ENCODE results near the gene PGAP1.
"Not testable (repeated sequence)": the region's sequence is repeated elsewhere in the genome, so short reads cannot be mapped to it uniquely, and the experiment has no call there.

PGAP1 gene

GRCh38 chr2:196951973-196952372, 25.5 kb upstream of the PGAP1 start:
- no peak for DNase-seq

GRCh38 chr2:196949116-196949515, 22.6 kb upstream of the PGAP1 start:
- DNase-seq, result no peak

DNA sequence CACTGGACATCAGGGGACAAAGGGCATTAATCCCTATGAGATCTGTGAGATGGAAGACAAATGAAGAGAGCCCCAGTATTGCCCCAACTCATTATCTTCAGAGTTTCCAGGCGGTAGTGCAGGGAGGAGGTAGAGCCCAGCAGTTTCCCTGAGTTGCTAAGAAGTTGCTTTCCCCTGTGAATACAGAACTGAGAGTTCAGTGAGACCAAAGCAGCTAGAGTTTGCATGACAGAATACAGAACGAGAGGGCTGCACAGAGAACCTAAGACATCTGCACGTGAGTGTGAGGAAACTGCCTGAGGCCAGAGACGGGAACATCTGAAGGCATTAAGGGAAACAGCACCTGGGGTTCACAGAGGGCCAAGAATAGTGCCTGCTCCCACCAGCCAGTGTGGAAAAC, 18.1 kb upstream of the PGAP1 start:
- DNase-seq, result no peak

DNA sequence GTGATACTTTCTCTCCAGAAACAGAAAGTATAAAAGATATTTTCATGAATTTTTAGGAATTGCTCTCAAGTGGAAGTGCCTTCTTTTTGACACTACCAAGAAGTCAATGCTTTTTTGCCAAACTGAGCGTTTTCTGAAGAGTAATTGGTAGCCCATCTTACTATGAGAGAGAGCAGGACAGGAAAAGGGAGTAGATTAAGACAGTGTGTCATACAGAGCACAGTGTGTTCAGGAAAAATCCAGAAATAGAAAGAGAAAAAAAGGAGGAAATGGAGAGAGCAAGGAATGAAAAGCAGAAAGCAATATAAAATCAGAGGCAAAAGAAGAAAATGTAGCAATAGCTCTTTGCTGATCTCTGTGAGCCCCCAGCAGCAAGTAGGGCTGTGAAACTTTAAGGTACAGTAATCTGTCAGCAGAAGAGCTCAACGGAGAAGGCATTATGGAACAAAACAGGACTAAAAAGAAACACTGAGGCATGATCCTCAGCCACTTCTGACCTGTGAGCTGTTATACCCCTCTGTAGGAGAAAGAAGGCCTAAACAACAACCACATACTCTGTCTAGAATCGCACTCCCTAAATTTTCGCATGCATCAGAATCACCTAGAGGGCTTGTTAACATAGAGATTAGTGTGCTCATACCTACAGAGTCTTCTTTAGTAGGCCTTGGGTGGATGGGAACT, 15.0 kb upstream of the PGAP1 start:
- no peak for DNase-seq

GRCh38 chr2:196939371-196939770, 12.9 kb upstream of the PGAP1 start:
- no peak for DNase-seq

DNA sequence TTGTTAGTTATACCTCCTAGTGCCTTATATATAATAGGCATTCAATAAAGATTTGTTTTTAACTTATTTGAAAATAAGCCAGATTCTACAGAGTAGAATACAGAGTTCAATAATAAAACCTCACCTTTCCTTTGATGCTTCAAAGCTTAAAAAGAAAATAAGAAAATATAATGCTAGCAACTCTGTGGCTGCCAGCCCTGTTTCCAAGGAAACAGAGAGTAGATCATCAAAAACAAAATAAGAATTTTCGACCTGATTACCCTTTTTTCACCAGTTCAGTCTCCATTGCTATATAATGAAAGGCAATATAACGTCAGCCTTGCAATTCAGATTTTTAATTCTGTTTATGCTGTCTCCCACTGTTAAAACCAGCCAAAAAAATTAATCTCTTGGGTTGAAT, 8.9 kb upstream of the PGAP1 start:
- no peak for DNase-seq

DNA sequence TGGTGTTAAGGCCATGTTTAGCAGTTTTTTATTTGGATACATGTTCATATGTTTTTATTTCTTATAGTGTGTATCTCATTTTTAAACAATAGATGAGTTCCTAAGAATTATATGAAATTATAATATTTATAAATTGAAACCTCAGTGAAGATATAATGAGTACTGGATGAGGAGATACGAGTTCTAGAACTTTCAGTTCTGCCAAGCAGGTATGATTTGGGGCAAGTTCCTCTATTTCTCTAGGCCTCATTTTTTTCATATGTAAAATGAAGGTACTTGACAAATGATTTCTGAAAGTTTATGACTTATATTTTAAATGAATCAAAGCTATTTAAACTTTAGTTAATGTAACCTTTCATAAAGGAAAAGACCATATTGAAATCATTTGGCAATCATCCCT, 8.2 kb upstream of the PGAP1 start:
- DNase-seq, result no peak

GRCh38 chr2:196931555-196931954, 5.0 kb upstream of the PGAP1 start:
- no peak for DNase-seq

- peak in 4 of 5 experiments; percentile 30 to 88 (median 40) for DNase-seq
Measured at GRCh38 chr2:196927376-196928225, 1.1 kb upstream of the PGAP1 start.

GRCh38 chr2:196925768-196926561, 542 bp downstream of the PGAP1 start:
- peak in 2 of 5 experiments; percentile 22 to 41 for DNase-seq

DNA sequence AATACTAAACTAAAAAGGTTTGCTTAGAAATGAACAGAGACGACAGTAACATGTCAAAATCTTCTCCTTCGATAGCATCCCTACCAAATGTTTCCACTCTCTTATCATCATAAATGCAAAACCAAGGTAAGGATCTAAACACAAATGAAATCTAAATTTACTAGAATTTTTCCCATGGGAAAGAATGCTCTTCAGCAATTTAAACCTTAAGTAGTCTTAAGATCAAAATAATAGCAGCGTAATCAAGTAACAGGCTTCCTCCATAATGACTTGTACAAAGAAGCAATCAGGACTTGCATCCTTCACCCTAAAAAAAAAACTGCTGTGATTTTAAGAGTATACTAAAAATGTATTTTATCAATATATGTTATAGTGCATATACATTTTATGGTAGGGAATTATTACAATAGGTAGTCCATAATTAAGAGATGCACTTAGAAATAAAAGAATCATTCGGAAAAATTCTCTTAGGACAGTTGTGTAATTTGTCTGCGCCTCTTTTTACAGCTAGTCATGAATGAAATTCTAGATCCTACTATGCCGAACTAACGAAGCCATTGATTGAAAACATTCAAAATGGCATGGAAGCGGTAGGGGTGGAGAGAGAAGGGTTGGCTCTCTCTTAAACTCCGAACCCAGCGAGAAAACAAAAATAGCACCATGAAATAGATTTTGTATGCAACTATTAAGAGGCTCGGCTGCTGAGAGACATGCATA, 1.3 kb downstream of the PGAP1 start:
- peak in 1 of 5 experiments; percentile 38 for DNase-seq

GRCh38 chr2:196924051-196924450, 2.5 kb downstream of the PGAP1 start:
- DNase-seq, result no peak

DNA sequence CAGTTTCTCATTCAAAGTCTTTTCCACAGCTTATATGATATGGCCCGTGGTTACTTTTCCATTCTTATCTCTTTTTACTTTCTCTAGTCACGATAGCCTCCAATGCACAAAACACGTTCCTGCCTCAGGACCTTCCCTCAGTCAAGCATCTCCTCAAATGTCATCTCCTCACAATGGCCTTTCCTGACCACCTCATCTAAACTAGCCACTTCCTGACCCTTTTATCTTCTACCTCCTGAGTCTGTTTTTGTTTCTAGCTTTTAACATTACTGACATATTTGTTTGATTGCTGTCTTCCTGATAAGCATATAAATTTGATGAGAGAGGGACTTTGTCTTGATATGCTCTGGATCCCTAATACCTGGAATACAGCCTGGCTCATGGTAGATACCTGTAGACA, 7.6 kb downstream of the PGAP1 start:
- DNase-seq, result no peak

DNA sequence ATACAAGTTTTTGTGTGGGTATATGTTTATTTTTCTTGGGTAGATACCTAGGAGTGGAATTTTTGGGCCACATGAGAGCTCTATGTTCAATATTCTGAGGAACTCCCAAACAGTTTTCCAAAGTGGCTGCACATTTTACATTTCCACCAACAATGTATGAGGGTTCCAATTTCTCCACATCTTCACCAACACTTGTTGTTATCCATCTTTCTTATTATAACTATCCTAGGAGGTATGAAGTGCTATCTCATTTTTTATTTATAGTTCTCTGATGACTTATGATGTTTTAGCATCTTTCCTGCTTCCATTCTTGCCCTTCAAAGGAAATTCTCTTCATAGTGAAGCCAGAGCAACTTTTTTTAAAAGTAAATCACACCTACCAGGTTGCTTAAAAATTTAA, 8.7 kb downstream of the PGAP1 start:
- no peak for DNase-seq

DNA sequence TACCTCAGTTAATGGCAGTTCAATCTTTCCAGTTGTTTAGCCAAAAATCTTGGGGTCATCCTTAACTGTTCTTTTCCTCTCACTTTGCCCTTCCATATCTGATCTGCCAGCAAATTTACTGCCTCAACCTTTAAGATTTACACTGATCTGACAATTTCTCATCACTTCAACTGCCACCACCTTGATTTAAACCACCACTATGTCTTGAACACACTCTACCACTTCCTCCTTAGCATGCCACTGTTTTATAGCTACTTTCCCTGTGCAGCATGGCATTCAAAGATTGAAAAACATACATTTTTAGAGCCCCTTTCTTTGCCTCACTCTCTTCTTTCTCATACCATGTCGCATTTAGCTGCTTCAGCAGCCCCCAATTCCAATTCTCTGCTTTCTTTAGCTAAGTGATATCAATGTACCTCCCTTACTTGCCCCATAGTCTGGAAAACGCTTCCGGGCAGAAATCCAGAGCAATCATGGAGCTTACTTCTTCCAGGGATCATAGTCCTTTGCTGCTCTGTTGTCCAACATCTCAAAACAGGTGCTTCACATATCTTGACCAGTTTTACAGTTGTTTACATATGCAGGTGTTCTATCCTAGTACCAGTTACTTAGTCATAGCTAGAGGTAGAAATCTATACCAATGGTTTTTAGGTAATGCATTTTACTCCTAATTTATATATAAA, 10.9 kb downstream of the PGAP1 start:
- DNase-seq, result peak in 1 of 5 experiments; percentile 85

DNA sequence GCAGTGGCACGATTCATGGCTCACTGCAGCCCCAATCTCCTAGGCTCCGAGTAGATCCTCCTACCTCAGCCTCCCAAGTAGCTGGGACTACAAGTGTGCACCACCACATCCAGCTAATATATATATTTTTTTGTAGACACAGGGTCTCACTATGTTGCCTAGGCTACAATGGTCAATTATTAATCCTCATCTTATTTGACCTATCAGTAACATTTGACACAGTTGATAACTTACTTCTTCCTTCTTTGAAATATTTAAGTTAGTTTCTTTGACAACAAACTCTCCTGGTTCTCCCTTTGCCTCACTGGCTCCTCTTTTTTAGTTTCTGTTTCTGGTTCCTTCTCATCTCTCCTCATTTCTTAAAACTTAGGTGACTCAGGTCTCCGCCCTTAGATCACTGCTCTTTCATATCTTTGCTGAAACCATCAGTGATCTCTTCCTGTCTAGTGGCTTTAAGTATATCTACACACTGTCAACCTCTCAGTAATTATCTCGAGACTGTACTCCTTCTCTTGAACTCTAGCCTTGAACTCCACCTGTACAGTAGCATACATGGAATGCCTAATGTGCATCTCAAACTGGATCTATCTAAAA, 11.5 kb downstream of the PGAP1 start:
- DNase-seq, result peak in 2 of 5 experiments; percentile 4 to 92

- no peak for DNase-seq
Measured at GRCh38 chr2:196913691-196914090, 12.8 kb downstream of the PGAP1 start.

DNA sequence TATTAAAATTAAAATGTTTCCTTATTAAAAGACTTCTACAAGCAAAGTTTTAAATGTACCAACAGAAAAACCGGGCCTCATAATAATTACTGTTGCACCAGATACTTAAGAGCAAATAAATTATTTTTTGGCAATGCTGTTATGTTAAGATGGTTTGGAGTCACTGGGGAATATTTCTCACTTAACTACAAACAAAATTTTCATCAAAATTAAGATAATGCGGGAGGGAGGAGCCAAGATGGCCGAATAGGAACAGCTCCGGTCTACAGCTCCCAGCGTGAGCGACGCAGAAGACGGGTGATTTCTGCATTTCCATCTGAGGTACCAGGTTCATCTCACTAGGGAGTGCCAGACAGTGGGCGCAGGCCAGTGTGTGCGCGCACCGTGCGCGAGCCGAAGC, 21.1 kb downstream of the PGAP1 start:
- not testable (repeated sequence) for DNase-seq

GRCh38 chr2:196902828-196903227, 23.7 kb downstream of the PGAP1 start:
- DNase-seq, result no peak

GRCh38 chr2:196900843-196901242, 25.7 kb downstream of the PGAP1 start:
- no peak for DNase-seq

DNA sequence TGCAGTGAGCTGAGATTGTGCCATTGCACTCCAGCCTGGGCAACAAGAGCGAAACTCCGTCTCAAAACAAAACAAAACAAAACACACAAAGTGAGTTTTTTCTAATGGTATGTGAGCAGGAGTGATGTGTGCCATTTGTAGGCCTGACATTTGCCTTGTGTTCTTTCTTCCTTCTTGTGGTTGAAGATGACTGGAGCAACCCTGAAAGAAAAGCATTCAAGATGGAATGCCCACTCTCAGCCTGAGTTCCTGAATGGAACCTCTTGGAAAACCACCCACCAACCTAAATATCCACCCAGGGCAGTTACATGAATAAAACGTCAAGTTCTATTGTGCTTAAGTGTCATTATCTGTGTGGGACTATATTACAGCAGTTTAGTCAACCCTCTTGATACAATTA, 26.5 kb downstream of the PGAP1 start:
- no peak for DNase-seq

DNA sequence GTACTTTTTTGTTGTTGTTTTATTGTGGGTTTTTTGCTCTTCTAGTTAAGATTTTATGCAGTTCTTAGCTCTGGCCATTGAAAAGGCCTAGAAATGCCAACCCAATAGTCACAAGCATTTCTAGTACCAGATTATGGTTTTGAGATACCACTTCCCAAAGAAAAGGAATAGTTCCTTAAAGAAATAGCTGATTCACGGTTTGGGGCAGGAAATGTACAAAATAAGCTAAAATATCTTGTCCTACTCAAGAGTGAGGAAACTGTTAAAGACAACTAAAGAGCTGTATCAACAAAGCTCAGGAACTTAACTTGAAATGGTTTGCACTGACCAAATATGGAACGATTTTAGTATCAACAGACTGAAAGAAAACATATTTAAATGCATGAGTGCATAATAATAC, 35.4 kb downstream of the PGAP1 start:
- DNase-seq, result no peak

All from T-helper 2 cell (primary cell).